ENCODE measurements around the gene YOD1. TPM values are rescaled to one million over a fixed set of nuclear protein-coding genes. Genes with fewer than 3 reads are reported as not detected.
"Not testable (repeated sequence)": the region's sequence is repeated elsewhere in the genome, so short reads cannot be mapped to it uniquely, and the experiment has no call there.

The YOD1 gene
- total RNA-seq, 1 donor from 2014 or later: 9.0 TPM

GRCh38 chr1:207048041-207048440 is 3.0 kb downstream of the YOD1 start:
- no peak for DNase-seq (ENCODE audit: low spot score)
- TF ChIP-seq, protein P1, sequence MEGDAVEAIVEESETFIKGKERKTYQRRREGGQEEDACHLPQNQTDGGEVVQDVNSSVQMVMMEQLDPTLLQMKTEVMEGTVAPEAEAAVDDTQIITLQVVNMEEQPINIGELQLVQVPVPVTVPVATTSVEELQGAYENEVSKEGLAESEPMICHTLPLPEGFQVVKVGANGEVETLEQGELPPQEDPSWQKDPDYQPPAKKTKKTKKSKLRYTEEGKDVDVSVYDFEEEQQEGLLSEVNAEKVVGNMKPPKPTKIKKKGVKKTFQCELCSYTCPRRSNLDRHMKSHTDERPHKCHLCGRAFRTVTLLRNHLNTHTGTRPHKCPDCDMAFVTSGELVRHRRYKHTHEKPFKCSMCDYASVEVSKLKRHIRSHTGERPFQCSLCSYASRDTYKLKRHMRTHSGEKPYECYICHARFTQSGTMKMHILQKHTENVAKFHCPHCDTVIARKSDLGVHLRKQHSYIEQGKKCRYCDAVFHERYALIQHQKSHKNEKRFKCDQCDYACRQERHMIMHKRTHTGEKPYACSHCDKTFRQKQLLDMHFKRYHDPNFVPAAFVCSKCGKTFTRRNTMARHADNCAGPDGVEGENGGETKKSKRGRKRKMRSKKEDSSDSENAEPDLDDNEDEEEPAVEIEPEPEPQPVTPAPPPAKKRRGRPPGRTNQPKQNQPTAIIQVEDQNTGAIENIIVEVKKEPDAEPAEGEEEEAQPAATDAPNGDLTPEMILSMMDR (IDR thresholded peaks at IDR 0.05; ENCODE audit: unreplicated experiment): no peak
- Mint-ChIP-seq H3K27ac (ENCODE audit: unreplicated experiment) (no peak overlapping the region), H3K27me3 (ENCODE audit: unreplicated experiment) (peaks cover 6% of the 10 kb centered on the region), H3K4me3 (ENCODE audit: unreplicated experiment) (no peak overlapping the region), H3K9me3 (ENCODE audit: unreplicated experiment) (no peaks in the 10 kb centered on the region), H3K4me1 (ENCODE audit: unreplicated experiment) (peaks cover 21% of the 10 kb centered on the region), H3K36me3 (ENCODE audit: low read depth, unreplicated experiment) (peaks cover 3% of the 10 kb centered on the region)

DNA sequence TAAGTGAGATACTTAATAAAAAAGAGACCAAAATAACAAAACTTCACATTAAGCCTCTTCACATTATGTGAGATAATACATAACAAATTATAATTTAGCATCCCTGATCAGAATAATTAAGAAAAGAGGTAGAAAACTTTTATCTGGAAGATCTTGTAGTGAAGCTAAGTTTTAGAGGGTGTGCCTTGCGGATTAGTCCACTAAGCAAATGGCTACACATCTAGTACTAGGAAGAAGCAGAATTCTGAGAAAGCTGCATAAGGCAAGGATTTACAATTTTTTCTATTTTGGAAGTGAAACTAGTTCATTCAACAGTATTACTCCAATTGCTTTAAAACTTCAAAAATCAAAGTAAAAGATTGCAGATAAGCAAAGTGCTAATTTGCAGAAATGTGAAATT is 3.5 kb downstream of the YOD1 start:
- no peaks in the 10 kb centered on the region for H3K9me3 Mint-ChIP-seq (ENCODE audit: unreplicated experiment)
- peaks cover 19% of the 10 kb centered on the region for H3K4me1 Mint-ChIP-seq (ENCODE audit: unreplicated experiment)
- H3K27ac Mint-ChIP-seq (ENCODE audit: unreplicated experiment): no peak overlapping the region
- peaks cover 3% of the 10 kb centered on the region for H3K36me3 Mint-ChIP-seq (ENCODE audit: low read depth, unreplicated experiment)
- TF ChIP-seq, protein P1 (IDR thresholded peaks at IDR 0.05; ENCODE audit: unreplicated experiment): no peak
- H3K27me3 Mint-ChIP-seq (ENCODE audit: unreplicated experiment): peaks cover 6% of the 10 kb centered on the region
- H3K4me3 Mint-ChIP-seq (ENCODE audit: unreplicated experiment): no peak overlapping the region
- no peak for DNase-seq (ENCODE audit: low spot score)

DNA sequence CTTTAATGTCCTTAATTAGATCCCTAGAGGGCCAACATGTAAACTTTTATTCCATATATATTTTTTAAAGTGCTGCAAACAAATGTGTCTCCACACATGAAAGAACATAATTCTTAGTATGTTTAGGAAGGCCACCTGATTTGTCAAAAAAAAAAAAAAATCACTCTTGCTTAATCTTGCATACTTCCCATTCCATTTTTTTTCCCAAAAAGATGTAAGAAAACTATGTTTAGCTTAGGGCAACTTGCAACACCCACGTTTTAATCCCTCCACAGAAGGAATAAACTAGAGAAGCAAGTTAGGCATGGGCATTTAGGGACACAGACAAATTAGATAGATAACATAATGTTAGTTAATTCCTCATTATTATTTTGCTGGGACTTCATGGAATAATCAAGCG is 5.6 kb downstream of the YOD1 start:
- H3K36me3 Mint-ChIP-seq (ENCODE audit: low read depth, unreplicated experiment): peaks cover 3% of the 10 kb centered on the region
- no peaks in the 10 kb centered on the region for H3K9me3 Mint-ChIP-seq (ENCODE audit: unreplicated experiment)
- DNase-seq (ENCODE audit: low spot score): no peak
- no peak overlapping the region for H3K27ac Mint-ChIP-seq (ENCODE audit: unreplicated experiment)
- no peak overlapping the region for H3K4me3 Mint-ChIP-seq (ENCODE audit: unreplicated experiment)
- peaks cover 11% of the 10 kb centered on the region for H3K4me1 Mint-ChIP-seq (ENCODE audit: unreplicated experiment)
- TF ChIP-seq, protein P1 (IDR thresholded peaks at IDR 0.05; ENCODE audit: unreplicated experiment): no peak
- H3K27me3 Mint-ChIP-seq (ENCODE audit: unreplicated experiment): peaks cover 5% of the 10 kb centered on the region

DNA sequence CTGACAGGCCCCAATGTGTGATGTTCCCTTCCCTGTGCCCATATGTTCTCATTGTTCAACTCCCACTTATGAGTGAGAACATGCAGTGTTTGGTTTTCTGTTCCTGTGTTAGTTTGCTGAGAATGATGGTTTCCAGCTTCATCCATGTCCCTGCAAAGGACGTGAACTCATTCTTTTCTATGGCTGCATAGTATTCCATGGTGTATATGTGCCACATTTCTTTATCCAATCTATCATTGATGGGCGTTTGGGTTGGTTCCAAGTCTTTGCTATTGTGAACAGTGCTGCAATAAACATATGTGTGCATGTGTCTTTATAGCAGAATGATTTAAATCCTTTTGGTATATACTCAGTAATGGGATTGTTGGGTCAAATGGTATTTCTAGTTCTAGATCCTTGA is 9.6 kb downstream of the YOD1 start:
- not testable (repeated sequence) for H3K4me3 Mint-ChIP-seq (ENCODE audit: unreplicated experiment); H3K36me3 Mint-ChIP-seq (ENCODE audit: low read depth, unreplicated experiment); H3K9me3 Mint-ChIP-seq (ENCODE audit: unreplicated experiment); H3K4me1 Mint-ChIP-seq (ENCODE audit: unreplicated experiment); H3K27me3 Mint-ChIP-seq (ENCODE audit: unreplicated experiment); H3K27ac Mint-ChIP-seq (ENCODE audit: unreplicated experiment); DNase-seq (ENCODE audit: low spot score)

- H3K9me3 Mint-ChIP-seq (ENCODE audit: unreplicated experiment): no peaks in the 10 kb centered on the region
- H3K4me3 Mint-ChIP-seq (ENCODE audit: unreplicated experiment): no peak overlapping the region
- no peaks in the 10 kb centered on the region for H3K4me1 Mint-ChIP-seq (ENCODE audit: unreplicated experiment)
- no peak overlapping the region for H3K27ac Mint-ChIP-seq (ENCODE audit: unreplicated experiment)
- TF ChIP-seq, protein P1 (IDR thresholded peaks at IDR 0.05; ENCODE audit: unreplicated experiment): no peak
- no peaks in the 10 kb centered on the region for H3K36me3 Mint-ChIP-seq (ENCODE audit: low read depth, unreplicated experiment)
- no peak for DNase-seq (ENCODE audit: low spot score)
- H3K27me3 Mint-ChIP-seq (ENCODE audit: unreplicated experiment): no peaks in the 10 kb centered on the region
These were observed 10.9 kb downstream of the YOD1 start for GRCh38 chr1:207040181-207040533.
